NCI-H128 (cell line): ENCODE measurements around the gene RAB8A.

Source experiments
- DNase-seq: peaks from one replicate; lab custom pipeline; 2025; ENCODE audit not compliant: unreplicated experiment; lab: John Stamatoyannopoulos, UW

RAB8A gene

GRCh38 chr19:16111160-16111908 lies at the start of gene RAB8A:
RAB8A (plus strand) TSS chr19:16111889; CDS start chr19:16111902, 13 bp downstream.
- DNase-seq = peak; percentile 98

- DNase-seq = no peak
Observed at GRCh38 chr19:16061943-16062342, 49.7 kb upstream of the RAB8A start.

DNA sequence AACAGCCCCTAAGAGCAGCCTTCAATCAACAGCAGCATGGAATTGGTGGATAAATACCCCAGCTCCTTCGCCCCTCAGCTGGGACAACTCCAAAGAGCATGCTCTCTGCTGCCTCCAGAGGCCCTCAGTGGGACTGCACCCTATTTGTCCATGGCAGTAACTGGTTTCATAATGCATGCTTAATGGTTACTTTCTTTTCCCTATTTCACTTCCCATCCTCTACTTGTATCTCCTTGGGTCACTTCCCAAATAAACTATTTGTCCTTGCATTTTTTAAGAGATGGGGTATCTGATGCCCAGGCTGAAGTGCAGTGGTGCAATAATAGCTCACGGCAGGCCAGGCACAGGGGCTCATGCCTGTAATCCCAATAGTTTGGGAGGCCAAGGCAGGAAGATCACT lies 48.9 kb upstream of the RAB8A start:
- DNase-seq = no peak

DNA sequence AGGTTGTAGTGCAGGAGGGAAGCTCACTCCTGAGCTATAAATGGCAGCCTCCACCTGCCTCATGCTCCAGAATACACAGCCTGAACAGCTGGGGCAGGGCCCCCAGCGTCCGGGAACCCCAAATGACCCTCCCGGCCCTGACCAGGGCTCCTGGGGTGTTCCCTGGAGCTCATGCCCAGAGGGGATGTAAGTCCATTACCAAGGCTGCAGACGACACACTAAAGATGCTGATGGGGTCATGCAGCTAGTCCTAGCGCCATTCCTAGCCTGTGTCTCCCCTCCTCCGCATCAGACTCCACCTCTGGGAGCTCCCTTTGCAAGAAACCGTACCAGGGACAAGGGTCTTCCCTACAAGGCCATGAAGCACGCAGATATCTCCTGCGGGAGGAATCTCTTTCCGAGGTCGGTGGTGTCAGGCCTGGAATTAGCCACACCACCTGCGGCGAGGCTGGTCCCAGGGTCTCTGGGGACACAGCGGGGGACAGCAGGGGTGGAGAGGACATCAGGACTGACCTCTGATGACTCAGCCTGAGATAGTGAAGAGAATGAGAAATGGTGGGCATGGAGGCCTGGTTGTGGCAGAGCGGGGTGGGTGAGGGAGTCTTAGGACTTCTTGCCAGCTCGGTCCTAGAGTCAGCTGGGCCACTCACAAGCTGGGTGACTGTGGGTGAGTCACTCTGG lies 47.3 kb upstream of the RAB8A start:
- no peak for DNase-seq

DNA sequence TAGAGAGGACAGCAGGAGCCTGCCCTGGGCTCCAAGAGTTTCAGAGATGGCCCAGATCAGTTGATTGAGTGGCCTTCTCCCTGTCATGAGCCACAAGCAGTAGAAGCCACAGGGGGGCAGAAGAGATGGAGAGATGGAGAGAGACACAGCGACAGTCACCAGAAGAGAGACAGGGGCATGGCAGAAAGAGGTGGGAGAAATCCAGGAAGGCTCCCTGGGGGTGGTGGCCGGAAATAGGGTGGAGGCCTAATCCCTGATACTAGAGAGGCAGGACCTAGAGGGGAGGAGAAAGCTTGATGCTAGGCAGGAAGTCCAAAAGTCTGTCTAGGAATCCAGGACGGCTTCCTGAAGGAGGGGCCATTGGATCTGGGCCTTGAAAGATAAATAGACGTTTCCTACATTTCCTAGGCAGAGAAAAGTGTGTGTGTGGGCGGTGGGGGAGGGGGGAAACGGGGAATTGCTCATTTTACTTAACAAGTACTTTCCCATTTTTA lies 45.0 kb upstream of the RAB8A start:
- DNase-seq = no peak

DNA sequence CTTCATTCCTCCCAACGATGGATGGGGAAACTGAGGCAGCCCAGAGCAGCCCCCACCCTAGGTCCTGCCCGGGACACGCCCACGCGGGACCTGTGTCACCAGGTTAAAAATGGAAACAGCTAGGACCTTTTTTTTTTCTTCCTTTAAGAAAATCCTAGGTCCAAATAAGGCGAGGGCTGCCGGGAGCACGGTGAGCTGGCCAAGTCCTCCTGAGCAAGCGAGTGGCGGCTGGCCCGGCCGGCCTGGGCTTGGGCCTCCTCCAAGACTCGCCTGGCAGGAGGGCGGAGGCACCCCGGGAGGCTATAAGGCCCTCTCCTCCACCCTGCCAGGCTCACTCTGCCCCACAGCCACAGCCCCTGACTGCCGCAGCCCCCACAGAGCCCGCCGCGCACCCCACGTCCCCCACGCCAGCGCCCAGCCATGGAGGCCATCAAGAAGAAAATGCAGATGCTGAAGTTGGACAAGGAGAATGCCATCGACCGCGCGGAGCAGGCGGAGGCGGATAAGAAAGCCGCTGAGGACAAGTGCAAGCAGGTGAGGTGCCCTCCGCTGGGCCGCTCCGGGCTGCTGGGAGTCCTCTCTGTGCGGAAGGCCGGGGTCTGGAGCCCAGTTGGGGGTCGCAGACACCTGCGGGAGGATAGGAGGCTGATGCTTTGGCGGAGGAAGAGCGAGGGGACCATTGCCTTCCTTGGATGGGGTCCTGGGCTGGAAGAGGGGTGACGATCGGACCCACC lies 44.3 kb upstream of the RAB8A start:
- no peak for DNase-seq

- DNase-seq = no peak
Observed at GRCh38 chr19:16068696-16069259, 42.9 kb upstream of the RAB8A start.

- no peak for DNase-seq
Observed at GRCh38 chr19:16069813-16070365, 41.8 kb upstream of the RAB8A start.

DNA sequence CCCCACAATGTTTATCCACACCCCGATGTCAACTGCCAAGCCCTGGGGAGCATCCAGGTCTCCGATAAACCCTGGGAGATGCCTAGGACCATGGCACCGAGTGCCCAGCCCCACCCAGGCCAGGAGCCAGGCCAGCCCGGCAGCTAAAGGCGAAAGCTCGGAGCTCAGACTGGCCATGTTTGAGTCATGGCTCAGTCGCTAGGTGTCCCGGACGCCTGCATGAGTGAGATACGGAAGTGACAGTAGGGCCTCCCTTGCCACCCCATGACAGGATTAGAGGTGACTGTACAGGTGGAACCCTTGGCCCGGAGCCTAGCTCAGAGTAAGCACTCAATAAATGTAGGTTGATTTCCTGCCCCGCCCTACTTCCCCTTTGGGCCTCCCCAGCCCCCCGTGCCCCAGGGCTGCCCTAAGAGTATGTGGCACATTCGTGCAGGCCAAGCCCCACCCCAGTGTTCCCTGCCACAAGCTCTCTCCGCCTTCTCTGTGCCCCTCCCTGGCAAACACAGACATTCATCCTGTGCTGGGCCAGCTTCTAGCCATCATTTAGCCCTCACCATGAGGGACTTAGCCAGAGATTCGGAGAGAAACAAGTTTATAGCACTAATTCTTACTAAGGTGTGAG lies 41.2 kb upstream of the RAB8A start:
- DNase-seq = no peak

- DNase-seq = no peak
Observed at GRCh38 chr19:16071072-16071691, 40.5 kb upstream of the RAB8A start.

- DNase-seq = no peak
Observed at GRCh38 chr19:16073481-16073880, 38.2 kb upstream of the RAB8A start.

DNA sequence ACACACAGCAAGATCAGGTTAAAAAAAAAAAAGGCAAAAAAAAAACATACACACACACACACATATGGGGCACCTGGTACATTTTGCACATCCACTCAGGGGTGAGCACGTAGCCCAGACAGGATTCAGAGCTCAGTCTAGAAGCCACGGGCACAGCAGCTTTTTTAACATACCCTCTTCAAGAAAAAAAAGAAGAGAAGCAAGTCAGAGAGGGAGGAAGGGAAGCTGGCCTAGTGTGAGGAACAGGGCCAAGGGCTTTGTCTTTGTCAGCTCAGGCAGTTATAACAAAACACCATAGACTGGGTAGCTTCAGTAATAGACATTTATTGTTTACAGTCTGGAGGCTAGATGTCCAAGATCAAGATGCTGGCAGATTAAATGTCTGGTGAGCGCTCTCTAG lies 37.7 kb upstream of the RAB8A start:
- DNase-seq = no peak

- no peak for DNase-seq
Observed at GRCh38 chr19:16074488-16075365, 37.0 kb upstream of the RAB8A start.

DNA sequence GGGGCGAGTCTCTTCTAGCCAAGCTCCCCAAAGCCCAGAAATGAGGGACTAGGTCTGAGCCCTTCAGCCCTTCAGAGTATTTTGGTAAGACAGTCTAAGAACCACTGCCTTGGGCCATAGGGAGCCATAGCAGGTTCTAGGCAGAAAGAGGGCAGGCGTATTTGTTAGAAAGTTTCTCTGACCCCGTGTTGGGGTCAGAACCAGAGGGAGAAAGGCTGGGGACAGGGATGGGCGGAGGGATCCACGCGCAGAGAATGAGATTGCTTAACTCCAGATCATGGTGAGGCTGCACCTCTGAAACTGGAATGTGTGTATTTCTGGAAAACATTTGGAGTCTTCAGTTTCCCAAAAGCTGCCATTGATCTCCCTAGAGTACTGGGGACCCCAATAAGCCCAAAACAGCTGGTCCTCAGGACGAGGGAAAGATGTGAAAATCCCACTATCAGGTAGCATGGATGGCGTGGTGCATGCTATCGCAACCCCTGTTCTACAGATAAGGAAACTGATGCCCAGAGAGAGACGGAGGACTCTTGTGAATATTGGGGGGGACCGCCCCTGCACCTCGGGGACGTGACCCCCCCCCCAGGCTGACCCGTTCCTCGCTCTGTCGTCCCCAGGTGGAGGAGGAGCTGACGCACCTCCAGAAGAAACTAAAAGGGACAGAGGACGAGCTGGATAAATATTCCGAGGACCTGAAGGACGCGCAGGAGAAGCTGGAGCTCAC lies 36.1 kb upstream of the RAB8A start:
- DNase-seq = no peak

GRCh38 chr19:16076154-16076957 lies 35.3 kb upstream of the RAB8A start, which contains the start of gene TPM4:
TPM4 (plus strand) TSS chr19:16076495; CDS start chr19:16076566, 71 bp downstream.
- no peak for DNase-seq

DNA sequence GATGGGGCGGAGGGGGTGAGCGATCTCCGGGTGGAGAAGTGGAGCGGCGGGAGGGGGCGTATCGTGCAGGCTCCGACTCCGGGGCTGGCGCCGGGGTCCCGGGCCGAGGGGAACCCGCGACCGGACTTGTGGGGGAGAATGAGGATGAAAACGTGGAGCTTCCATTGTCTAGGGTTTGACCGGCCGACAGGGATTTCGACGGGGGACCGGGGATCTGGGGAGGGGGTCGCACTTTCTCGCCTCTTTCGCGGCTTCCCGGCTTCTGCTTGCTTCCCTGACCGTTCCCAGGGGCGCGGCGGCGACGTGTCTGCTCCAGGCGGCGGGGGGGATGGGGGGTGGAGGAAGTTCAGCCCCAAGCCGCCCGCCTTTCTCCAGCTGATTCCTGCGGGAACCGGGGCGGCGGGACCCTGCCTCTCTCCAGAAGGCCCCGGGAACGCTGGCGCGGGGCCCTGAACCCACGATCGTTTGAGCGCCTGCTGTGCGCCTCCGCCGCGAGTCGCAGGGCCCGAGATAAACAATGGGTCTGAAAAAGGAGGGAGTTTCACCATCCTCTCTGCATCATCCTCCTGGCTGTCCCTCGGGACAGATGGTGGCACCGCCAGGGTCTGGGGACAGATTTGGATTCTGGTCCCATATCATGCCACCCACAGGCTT lies 34.6 kb upstream of the RAB8A start:
- no peak for DNase-seq
